Measurements from ENCODE around the gene DDN.
A peak's percentile ranks its signal among the peaks of the same experiment; 100 is the strongest.

DDN gene

GRCh38 chr12:49012739-49013138 lies 13.6 kb upstream of the DDN start:
- Histone ChIP-seq H3K9me3 (ENCODE audit: control insufficient read depth, insufficient read depth, low read length) (no peaks in the 10 kb centered on the region), H3K9ac (ENCODE audit: low read depth, low read length) (no peak overlapping the region), H3K36me3 (ENCODE audit: insufficient read depth, low read length) (no peaks in the 10 kb centered on the region), H3K4me1 (ENCODE audit: insufficient read depth, low read length) (no peaks in the 10 kb centered on the region)

GRCh38 chr12:49010092-49010668 lies 11.0 kb upstream of the DDN start:
- Histone ChIP-seq H3K36me3 (ENCODE audit: insufficient read depth, low read length) (no peaks in the 10 kb centered on the region), H3K9ac (ENCODE audit: low read depth, low read length) (no peak overlapping the region)

GRCh38 chr12:49008943-49009342 lies 9.8 kb upstream of the DDN start:
- no peak overlapping the region for H3K9ac ChIP-seq (ENCODE audit: low read depth, low read length)
- H3K4me1 ChIP-seq (ENCODE audit: insufficient read depth, low read length): no peaks in the 10 kb centered on the region
- no peaks in the 10 kb centered on the region; the same call in 1 of the 2 replicates for H3K36me3 ChIP-seq (ENCODE audit: insufficient read depth, low read length)
- H3K9me3 ChIP-seq (ENCODE audit: control insufficient read depth, insufficient read depth, low read length): no peaks in the 10 kb centered on the region

More at GRCh38 chr12:49010092-49010668, 11.0 kb upstream of the DDN start:
- H3K4me1 ChIP-seq (ENCODE audit: insufficient read depth, low read length): no peaks in the 10 kb centered on the region
- no peaks in the 10 kb centered on the region for H3K9me3 ChIP-seq (ENCODE audit: control insufficient read depth, insufficient read depth, low read length)

GRCh38 chr12:49000346-49000745 lies 1.2 kb upstream of the DDN start:
- H3K9ac ChIP-seq (ENCODE audit: low read depth, low read length): no peak overlapping the region
- no peaks in the 10 kb centered on the region; the same call in 1 of the 2 replicates for H3K4me1 ChIP-seq (ENCODE audit: insufficient read depth, low read length)
- no peaks in the 10 kb centered on the region; the same call in 1 of the 2 replicates for H3K36me3 ChIP-seq (ENCODE audit: insufficient read depth, low read length)

GRCh38 chr12:48998497-48999353 lies 450 bp downstream of the DDN start:
- peak overlapping the region; percentile 68; the same call in 1 of the 2 replicates for H3K9ac ChIP-seq (ENCODE audit: low read depth, low read length)
- H3K36me3 ChIP-seq (ENCODE audit: insufficient read depth, low read length): no peaks in the 10 kb centered on the region; the same call in 1 of the 2 replicates
- H3K9me3 ChIP-seq (ENCODE audit: control insufficient read depth, insufficient read depth, low read length): no peaks in the 10 kb centered on the region
- H3K4me1 ChIP-seq (ENCODE audit: insufficient read depth, low read length): peaks cover 6% of the 10 kb centered on the region; the same call in 1 of the 2 replicates

More at GRCh38 chr12:49000346-49000745, 1.2 kb upstream of the DDN start:
- no peaks in the 10 kb centered on the region for H3K9me3 ChIP-seq (ENCODE audit: control insufficient read depth, insufficient read depth, low read length)

GRCh38 chr12:48997719-48998496 lies 1.3 kb downstream of the DDN start:
- Histone ChIP-seq H3K9ac (ENCODE audit: low read depth, low read length) (peak overlapping the region; percentile 68), H3K36me3 (ENCODE audit: insufficient read depth, low read length) (no peaks in the 10 kb centered on the region; the same call in 1 of the 2 replicates), H3K9me3 (ENCODE audit: control insufficient read depth, insufficient read depth, low read length) (no peaks in the 10 kb centered on the region), H3K4me1 (ENCODE audit: insufficient read depth, low read length) (peaks cover 7% of the 10 kb centered on the region; the same call in 1 of the 2 replicates)

- Histone ChIP-seq H3K4me1 (ENCODE audit: insufficient read depth, low read length) (peaks cover 7% of the 10 kb centered on the region; the same call in 1 of the 2 replicates), H3K9ac (ENCODE audit: low read depth, low read length) (peak overlapping the region; percentile 68), H3K36me3 (ENCODE audit: insufficient read depth, low read length) (no peaks in the 10 kb centered on the region), H3K9me3 (ENCODE audit: control insufficient read depth, insufficient read depth, low read length) (no peaks in the 10 kb centered on the region)
Observed at GRCh38 chr12:48996794-48997718, 2.1 kb downstream of the DDN start.

- H3K9me3 ChIP-seq (ENCODE audit: control insufficient read depth, insufficient read depth, low read length): no peaks in the 10 kb centered on the region
- H3K9ac ChIP-seq (ENCODE audit: low read depth, low read length): peak overlapping the region; percentile 9; the same call in 1 of the 2 replicates
- H3K4me1 ChIP-seq (ENCODE audit: insufficient read depth, low read length): peaks cover 19% of the 10 kb centered on the region
- no peaks in the 10 kb centered on the region for H3K36me3 ChIP-seq (ENCODE audit: insufficient read depth, low read length)
Observed at GRCh38 chr12:48995086-48995879, 3.9 kb downstream of the DDN start.

GRCh38 chr12:48994224-48995085 lies 4.7 kb downstream of the DDN start:
- Histone ChIP-seq H3K9ac (ENCODE audit: low read depth, low read length) (peak overlapping the region; percentile 32; the same call in 1 of the 2 replicates), H3K9me3 (ENCODE audit: control insufficient read depth, insufficient read depth, low read length) (no peaks in the 10 kb centered on the region), H3K36me3 (ENCODE audit: insufficient read depth, low read length) (no peaks in the 10 kb centered on the region), H3K4me1 (ENCODE audit: insufficient read depth, low read length) (peaks cover 19% of the 10 kb centered on the region)

- Histone ChIP-seq H3K36me3 (ENCODE audit: insufficient read depth, low read length) (no peaks in the 10 kb centered on the region), H3K9ac (ENCODE audit: low read depth, low read length) (no peak overlapping the region), H3K9me3 (ENCODE audit: control insufficient read depth, insufficient read depth, low read length) (no peaks in the 10 kb centered on the region), H3K4me1 (ENCODE audit: insufficient read depth, low read length) (peaks cover 19% of the 10 kb centered on the region)
Observed at GRCh38 chr12:48993787-48994186, 5.4 kb downstream of the DDN start.

- peaks cover 19% of the 10 kb centered on the region for H3K4me1 ChIP-seq (ENCODE audit: insufficient read depth, low read length)
Observed at GRCh38 chr12:48991247-48992050, 7.7 kb downstream of the DDN start.

More at GRCh38 chr12:48991247-48992050, 7.7 kb downstream of the DDN start:
- no peaks in the 10 kb centered on the region for H3K36me3 ChIP-seq (ENCODE audit: insufficient read depth, low read length)
- H3K9ac ChIP-seq (ENCODE audit: low read depth, low read length): no peak overlapping the region
- no peaks in the 10 kb centered on the region for H3K9me3 ChIP-seq (ENCODE audit: control insufficient read depth, insufficient read depth, low read length)

Data from ES-I3 (cell line).